ENCODE results near the gene LMNB1.

LMNB1 gene

DNA sequence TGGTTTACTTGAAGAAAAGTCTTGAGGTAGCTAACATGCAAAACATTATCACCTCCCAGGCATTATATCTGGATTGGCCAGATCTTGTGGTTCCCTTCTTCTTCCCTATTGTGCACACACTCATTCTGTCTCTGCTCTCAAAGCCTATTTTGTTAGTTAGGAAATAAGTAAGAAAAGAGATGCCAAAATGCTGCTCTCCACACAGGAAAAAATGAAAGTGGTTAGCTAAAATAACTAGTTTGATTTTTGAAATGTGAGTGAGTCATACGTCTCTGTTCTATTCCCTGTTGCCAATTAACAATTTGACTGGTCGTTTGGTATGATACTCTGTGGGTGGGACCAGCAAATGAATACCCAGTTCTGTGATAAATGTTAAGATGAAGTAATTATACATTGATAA, 28.1 kb downstream of the LMNB1 start:
- no peaks in the 10 kb centered on the region for H3K79me2 ChIP-seq
- TF ChIP-seq CTCF (IDR thresholded peaks at IDR 0.05): no peak
- H3K9me3 ChIP-seq (ENCODE audit: control insufficient read depth, low read length): no peaks in the 10 kb centered on the region
- no peaks in the 10 kb centered on the region for H3K36me3 ChIP-seq (ENCODE audit: control insufficient read depth, insufficient read depth, low read length)
- H3K4me1 ChIP-seq: no peaks in the 10 kb centered on the region
- H3K9ac ChIP-seq: no peak overlapping the region
- no peaks in the 10 kb centered on the region for H3K27me3 ChIP-seq (ENCODE audit: control insufficient read depth, insufficient read depth, low read length)
- no peak overlapping the region for H3K27ac ChIP-seq
- H3K4me3 ChIP-seq (ENCODE audit: low read depth, low read length): no peak overlapping the region
- no peak overlapping the region for H2AFZ ChIP-seq
- no peak overlapping the region for H3K4me2 ChIP-seq (ENCODE audit: low read length)

DNA sequence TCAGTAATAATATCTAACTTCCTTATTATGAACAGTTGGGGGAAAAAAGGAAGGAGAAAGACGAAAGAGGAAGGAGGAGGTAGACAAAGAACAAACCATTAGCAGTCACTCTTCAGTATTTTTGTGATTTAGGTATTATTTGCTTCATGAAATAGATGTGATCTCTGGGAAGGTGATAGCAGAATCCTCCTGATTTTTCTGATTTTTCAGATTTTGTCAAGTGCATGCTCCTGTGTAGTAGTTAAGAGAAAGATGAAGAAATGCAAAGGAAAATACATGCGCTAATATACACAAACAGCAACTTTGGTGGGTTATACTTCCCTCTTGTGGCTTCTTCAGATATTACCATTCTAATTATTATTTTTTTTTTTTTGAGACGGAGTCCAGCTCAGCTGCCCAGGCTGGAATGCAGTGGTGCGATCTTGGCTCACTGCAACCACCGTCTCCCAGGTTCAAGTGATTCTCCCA, 31.6 kb downstream of the LMNB1 start:
- Histone ChIP-seq H3K27ac (no peak overlapping the region), H3K4me1 (no peaks in the 10 kb centered on the region), H3K9ac (no peak overlapping the region), H3K9me3 (ENCODE audit: control insufficient read depth, low read length) (no peaks in the 10 kb centered on the region), H3K4me2 (ENCODE audit: low read length) (no peak overlapping the region), H3K4me3 (ENCODE audit: low read depth, low read length) (no peak overlapping the region), H3K79me2 (no peaks in the 10 kb centered on the region), H2AFZ (no peak overlapping the region), H3K36me3 (ENCODE audit: control insufficient read depth, insufficient read depth, low read length) (no peaks in the 10 kb centered on the region), H3K27me3 (ENCODE audit: control insufficient read depth, insufficient read depth, low read length) (no peaks in the 10 kb centered on the region)
- peak; percentile 45 for TF ChIP-seq CTCF (IDR thresholded peaks at IDR 0.05)

DNA sequence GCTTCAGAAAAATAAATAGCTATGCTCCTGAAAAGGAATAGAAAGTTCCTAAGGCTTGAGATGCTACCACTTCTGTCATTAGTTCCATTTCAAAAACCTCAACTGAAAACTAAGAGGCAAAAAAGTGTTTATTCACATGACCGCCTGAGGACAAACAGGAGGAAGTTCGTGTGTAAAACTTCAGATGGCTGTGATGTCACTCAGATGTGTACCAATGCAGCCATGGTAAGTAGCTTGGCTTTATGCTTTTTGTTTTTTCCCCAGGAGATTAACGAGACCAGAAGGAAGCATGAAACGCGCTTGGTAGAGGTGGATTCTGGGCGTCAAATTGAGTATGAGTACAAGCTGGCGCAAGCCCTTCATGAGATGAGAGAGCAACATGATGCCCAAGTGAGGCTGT, 33.0 kb downstream of the LMNB1 start:
- H3K9ac ChIP-seq: no peak overlapping the region
- TF ChIP-seq CTCF (IDR thresholded peaks at IDR 0.05): no peak
- H3K79me2 ChIP-seq: no peaks in the 10 kb centered on the region
- H3K27ac ChIP-seq: no peak overlapping the region
- H3K9me3 ChIP-seq (ENCODE audit: control insufficient read depth, low read length): no peaks in the 10 kb centered on the region
- no peak overlapping the region for H2AFZ ChIP-seq
- H3K4me3 ChIP-seq (ENCODE audit: low read depth, low read length): no peak overlapping the region
- no peak overlapping the region for H3K4me2 ChIP-seq (ENCODE audit: low read length)
- H3K4me1 ChIP-seq: no peaks in the 10 kb centered on the region
- no peaks in the 10 kb centered on the region for H3K36me3 ChIP-seq (ENCODE audit: control insufficient read depth, insufficient read depth, low read length)
- H3K27me3 ChIP-seq (ENCODE audit: control insufficient read depth, insufficient read depth, low read length): no peaks in the 10 kb centered on the region

GRCh38 chr5:126810596-126811380, 33.9 kb downstream of the LMNB1 start:
- Histone ChIP-seq H3K9me3 (ENCODE audit: control insufficient read depth, low read length) (no peaks in the 10 kb centered on the region), H3K9ac (no peak overlapping the region), H3K27me3 (ENCODE audit: control insufficient read depth, insufficient read depth, low read length) (no peaks in the 10 kb centered on the region), H3K27ac (no peak overlapping the region), H3K4me1 (no peaks in the 10 kb centered on the region), H3K4me2 (ENCODE audit: low read length) (no peak overlapping the region), H3K79me2 (no peaks in the 10 kb centered on the region), H3K4me3 (ENCODE audit: low read depth, low read length) (no peak overlapping the region), H3K36me3 (ENCODE audit: control insufficient read depth, insufficient read depth, low read length) (no peaks in the 10 kb centered on the region), H2AFZ (no peak overlapping the region)
- TF ChIP-seq CTCF (IDR thresholded peaks at IDR 0.05): no peak
